GM20000 (cell line): ENCODE results near the gene PTPRG.
"Not testable (repeated sequence)": the region's sequence is repeated elsewhere in the genome, so short reads cannot be mapped to it uniquely, and the experiment has no call there.

Experiments used
- DNase-seq: peaks from one replicate; pipeline ENCODE4 v3.0.0; 2012; ENCODE audit warnings: low spot score
- CTCF ChIP-seq: IDR thresholded peaks from 2 replicates; pipeline ENCODE4 v1.5.1; 2012; ENCODE audit warnings: mild to moderate bottlenecking, control low read depth; ENCODE audit errors: extremely low read depth, missing control alignments

The PTPRG gene

GRCh38 chr3:61809879-61810278 is 248.5 kb downstream of the PTPRG start:
- no peak for TF ChIP-seq CTCF
- no peak for DNase-seq

GRCh38 chr3:61810953-61811497 is 249.7 kb downstream of the PTPRG start:
- TF ChIP-seq CTCF = no peak
- DNase-seq = no peak

GRCh38 chr3:61811652-61812051 is 250.3 kb downstream of the PTPRG start:
- no peak for TF ChIP-seq CTCF
- DNase-seq = no peak

GRCh38 chr3:61812085-61812484 is 250.7 kb downstream of the PTPRG start:
- no peak for TF ChIP-seq CTCF
- no peak for DNase-seq

DNA sequence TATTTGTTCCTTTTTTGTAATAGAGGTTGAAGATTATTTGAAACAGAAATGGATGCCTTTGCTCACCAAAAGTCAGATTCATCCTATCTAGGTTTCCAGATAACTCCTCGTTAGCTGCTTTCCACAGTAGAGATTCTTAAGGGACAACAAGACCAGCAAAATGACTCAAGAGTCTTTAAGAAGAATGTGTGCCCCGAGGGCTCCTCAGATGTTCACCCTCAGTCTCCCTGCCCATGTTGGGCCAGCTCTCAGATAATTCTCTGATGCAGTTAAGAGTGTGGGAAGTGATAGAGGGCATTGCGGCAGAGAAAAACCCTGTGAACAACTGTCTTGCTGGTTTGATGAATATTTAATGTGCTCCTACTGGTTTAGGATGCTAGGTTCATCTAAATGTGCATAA is 251.1 kb downstream of the PTPRG start:
- TF ChIP-seq CTCF = no peak
- DNase-seq = no peak

- no peak for TF ChIP-seq CTCF
- DNase-seq = no peak
Measured at GRCh38 chr3:61813636-61814035, 252.3 kb downstream of the PTPRG start.

- TF ChIP-seq CTCF = no peak
- DNase-seq = no peak
Measured at GRCh38 chr3:61814674-61815073, 253.3 kb downstream of the PTPRG start.

DNA sequence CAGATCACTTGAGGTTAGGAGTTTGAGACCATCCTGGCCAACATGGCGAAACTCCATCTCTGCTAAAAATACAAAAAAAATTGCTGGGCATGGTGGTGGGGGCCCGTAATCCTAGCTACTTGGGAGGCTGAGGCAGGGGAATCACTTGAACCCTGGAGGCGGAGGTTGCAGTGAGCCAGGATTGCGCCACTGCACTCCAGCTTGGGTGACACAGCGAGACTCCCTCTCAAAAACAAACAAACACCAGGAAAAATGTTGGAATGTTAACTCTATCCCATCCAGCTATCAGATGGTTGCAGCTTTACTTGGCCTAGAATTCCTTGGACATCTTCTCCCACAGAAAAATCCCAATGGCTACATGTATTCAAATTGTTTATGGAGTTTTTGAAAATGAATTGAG is 254.9 kb downstream of the PTPRG start:
- DNase-seq = not testable (repeated sequence)
